ENCODE data around the gene OSBPL2.

- no peak for TF ChIP-seq CTCF (IDR thresholded peaks at IDR 0.05; ENCODE audit: borderline replicate concordance, extremely low read depth, low read length, poor library complexity, severe bottlenecking)
- TF ChIP-seq EZH2 (IDR thresholded peaks at IDR 0.05; ENCODE audit: borderline replicate concordance, low read depth, low read length, severe bottlenecking) = no peak
Measured at GRCh38 chr20:62276439-62276838, 38.1 kb downstream of the OSBPL2 start.

All from DND-41 (cell line).